NCI-H1694 (cell line): ENCODE measurements around the gene INMT.

ENCODE experiments used
- DNase-seq: peaks from one replicate; lab custom pipeline; 2025; lab: John Stamatoyannopoulos, UW

INMT gene

DNA sequence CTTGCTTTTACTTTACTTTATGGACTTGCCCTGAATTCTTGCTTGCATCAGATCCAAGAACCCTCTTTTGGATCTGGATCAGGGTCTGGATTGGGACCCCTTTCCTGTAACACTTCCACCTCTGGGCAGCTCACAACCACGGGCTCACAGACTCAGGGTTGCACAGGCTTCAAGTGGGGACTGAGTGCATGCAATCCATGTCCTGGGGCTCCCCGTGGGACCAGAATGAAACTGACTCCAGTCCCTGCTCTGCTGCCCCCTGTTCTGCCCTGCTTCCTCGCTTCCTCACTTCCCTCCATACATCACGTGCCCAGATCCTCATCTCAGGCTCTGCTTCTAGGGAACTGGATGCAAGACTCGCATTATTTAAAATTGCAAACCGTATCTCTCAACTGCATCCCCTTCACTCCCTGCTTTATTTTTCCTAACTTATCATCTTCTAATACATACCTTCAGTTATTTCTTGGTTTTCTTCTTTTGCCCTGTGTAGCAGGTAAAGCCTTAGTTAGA, 23.3 kb upstream of the INMT start:
- DNase-seq = no peak

DNA sequence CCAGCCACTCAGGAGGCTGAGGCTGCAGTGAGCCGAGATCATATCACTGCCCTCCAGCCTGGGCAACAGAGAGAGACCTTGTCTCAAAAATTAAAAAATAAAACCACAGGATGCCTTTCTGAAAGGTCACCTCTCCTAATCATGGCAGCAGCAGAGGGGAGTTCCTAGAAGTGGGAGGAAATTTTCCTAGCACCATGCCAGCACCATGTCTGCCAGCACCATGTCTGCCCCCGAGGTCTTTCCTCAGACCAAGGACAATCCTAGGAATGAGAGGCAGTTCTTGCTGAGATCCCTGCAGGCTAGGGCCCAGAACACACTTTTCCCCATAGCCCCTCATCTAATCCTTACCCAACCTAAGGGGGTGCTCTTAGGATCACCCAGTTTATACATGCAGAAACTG, 22.3 kb upstream of the INMT start:
- no peak for DNase-seq

GRCh38 chr7:30730097-30730496, 21.8 kb upstream of the INMT start:
- DNase-seq = no peak

GRCh38 chr7:30730996-30731395, 20.9 kb upstream of the INMT start:
- no peak for DNase-seq

DNA sequence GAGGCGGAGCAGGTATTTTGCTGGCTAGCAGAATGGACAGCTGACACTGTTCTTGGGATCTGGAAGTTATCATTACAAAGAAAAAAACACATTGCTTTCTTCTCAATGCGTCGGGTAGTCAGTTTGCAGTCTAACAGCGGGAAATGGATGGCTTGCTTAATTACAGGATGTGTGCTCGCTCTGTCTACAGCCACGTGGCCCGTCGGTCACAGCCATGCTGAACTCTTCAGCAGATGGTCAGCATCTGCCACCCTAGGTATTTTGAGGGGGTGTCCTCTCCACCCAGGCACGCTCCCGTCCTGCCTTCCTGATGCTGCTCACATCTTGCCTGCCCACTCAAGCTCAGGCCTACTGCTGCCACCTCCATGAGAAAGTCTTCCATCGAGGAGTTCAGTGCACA, 20.4 kb upstream of the INMT start:
- DNase-seq = no peak

DNA sequence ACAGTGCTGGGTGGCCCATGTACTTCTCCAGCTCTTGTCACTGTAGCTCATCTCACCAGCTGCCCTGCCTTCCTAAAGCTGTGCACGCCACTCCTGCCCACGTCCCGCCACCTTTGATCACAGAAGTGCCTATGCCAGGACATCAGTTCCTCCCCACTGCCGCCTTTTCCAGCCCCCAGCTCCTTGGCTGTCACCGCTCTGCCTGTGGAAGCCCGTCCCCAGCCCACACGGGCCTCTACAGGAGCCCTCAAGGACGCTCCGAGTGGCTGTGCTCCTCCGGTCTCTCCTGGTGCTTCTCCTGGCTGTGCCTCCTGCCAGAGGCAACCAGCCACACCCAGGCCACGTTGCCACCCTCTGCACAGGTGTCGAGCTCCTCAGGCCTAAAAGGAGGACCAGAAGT, 19.3 kb upstream of the INMT start:
- no peak for DNase-seq

GRCh38 chr7:30733216-30733615, 18.7 kb upstream of the INMT start:
- no peak for DNase-seq

- no peak for DNase-seq
Measured at GRCh38 chr7:30733691-30734090, 18.2 kb upstream of the INMT start.

DNA sequence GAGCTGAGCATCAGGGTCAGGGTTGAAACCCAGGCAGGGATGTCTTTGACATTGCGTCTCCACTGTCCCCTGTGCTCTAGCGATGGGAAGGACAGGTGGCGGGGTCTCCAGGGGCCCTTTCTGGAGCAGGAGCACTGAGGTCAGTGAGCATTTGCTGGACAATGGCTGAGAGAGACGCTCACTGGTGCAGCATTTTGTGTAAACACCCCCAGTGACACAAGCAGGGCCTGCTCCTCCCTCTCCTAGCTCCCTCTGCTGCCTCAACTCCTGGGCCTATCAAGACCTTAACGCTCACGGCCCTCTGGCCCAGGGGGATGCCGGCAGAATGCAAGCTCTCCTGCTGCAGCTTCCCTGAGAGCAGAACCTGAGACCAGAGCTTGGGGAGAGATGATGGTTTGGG, 17.4 kb upstream of the INMT start:
- DNase-seq = no peak

GRCh38 chr7:30735631-30736030, 16.3 kb upstream of the INMT start:
- DNase-seq = no peak

GRCh38 chr7:30736291-30736690, 15.6 kb upstream of the INMT start:
- DNase-seq = no peak

DNA sequence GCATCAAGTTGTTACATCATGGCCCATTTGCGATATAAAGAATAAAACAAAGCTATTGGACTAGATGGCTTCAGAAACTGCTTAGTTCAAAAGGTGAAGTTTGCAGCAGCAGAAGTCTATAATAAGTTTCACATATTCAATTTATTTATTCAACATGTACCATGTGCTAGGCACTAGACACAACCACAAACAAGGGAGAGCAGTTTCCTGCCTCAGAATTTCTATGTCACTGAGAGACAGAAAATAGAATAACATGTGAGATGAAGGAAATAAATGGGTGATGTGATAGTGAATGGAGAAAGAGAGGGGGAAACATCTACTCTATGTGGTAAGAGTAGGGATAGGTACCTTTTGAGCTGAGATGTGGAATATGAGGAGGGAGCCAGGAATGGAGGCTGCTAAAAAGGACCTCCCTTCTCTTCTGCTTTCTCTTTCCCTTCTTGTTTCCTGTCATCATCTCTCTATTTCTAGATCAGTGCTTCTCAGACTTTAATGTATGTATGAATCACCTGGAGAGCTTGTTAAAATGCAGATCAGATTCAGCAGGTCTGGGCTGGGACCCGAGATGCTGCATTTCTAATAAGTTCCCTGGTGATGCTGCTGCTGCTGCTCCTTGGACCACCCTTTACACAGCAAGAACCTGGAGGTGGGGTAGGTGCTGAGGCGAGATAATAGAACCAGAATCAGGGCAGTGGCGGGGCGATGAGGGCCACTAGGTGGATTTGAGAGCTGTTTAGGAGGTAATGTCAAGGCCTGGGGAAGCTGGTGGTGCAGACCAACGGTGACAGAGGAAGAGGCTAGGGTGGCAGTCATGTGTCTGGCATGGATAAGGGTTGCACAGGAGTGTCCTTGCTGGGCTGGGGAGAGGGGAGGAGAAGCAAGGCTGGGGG, 13.7 kb upstream of the INMT start:
- DNase-seq = no peak

DNA sequence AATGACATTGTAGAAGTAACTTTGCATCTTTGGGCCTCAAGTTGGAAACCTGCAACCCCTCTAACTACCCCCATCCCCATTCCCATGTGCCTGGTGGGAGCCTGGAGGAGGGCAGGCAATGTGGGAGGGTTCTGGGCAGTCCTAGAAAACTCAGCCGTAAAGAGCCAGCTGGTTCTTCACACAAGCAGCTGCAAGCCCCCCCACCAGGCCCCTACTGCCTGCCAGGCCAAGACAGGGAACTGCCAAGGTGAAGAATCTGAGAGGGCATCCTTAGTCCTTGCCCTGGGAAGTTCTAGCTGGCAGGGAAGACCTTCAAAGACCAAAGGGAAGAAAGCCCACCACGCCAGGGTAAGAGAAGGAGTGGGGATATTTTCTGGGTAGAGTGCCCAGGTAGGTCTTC, 12.2 kb upstream of the INMT start:
- DNase-seq = no peak

GRCh38 chr7:30740417-30741181, 11.3 kb upstream of the INMT start:
- peak; percentile 65 for DNase-seq

DNA sequence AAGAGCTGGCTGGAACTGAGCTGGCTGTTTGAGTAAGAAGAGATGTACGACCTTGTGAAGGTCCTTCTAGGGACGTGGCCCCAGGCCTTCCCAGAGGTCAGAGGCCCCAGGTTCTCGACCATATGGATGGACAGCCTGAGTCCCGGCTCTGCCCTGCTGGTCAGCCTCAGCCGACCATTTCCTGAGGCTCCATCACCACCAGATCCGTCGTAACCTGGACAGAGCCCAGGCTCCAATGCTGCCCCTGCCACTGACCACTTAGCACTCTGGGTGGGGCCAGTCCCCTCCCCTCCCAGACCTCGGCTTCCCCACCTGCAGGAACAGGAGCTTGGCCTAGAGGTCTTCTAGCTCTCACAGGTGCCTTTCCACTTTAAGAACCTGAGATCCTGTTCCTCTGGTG, 10.6 kb upstream of the INMT start:
- DNase-seq = no peak

GRCh38 chr7:30743371-30744074, 8.4 kb upstream of the INMT start:
- DNase-seq = no peak

- no peak for DNase-seq
Measured at GRCh38 chr7:30744075-30744417, 7.9 kb upstream of the INMT start.

DNA sequence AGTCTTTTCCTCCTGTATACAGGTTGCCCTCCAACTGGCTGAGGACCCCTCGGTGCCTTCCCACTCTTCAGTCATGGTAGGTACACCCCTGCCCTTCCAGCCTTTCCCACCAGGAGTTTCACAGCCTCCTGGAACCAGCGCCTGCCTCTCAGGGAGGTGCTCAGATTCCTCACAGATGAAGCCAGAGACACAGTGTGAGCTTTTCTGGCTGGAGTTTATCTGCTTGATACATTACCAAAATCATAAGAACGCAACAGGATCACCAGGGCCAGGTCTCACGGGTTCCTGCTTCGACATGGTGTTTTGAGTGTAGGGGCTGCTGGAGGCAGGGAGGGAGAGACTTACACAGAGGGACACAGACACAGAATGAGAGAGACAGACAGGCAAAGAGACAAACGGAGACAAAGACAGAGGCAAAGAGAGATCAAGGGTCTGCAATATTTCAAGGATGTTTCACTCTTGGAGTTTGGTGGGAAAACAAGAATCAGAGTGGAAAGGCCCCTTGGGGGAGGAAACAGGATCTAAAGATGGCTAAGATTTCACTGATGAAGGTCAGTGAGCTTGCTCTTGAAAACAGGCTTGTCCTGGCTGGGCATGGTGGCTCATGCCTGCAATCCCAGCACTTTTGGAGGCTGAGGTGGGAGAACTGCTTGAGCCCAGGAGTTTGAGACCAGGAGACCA, 6.5 kb upstream of the INMT start:
- DNase-seq = no peak

- no peak for DNase-seq
Measured at GRCh38 chr7:30750010-30750409, 1.9 kb upstream of the INMT start.

GRCh38 chr7:30750683-30751650, 968 bp upstream of the INMT start:
- peak; percentile 29 for DNase-seq

DNA sequence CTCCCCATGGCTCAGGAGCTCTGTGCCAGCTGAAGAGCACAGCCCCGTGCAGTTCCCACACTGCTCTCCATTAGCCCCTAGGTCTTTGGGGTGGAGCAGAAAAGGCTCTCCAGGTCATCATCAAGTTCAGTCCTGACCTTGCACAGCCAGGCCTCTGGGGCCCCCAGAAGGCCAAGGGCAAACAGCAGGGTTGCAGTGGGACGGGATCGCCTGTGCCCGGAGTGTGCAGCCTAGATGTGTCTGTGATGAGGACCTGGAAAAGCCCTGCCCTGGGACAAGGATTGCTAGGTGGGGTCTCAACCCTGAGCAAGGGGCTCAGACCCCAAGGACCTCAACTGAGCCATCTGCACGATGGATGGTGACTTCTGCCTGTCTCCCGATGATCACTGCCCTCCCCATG, 549 bp downstream of the INMT start:
- DNase-seq = no peak
